EH (cell line): Measurements from ENCODE around the gene BTBD17.
A peak's percentile ranks its signal among the peaks of the same experiment; 100 is the strongest.
"Not testable (repeated sequence)": the region's sequence is repeated elsewhere in the genome, so short reads cannot be mapped to it uniquely, and the experiment has no call there.

Source experiments
- DNase-seq: peaks from one replicate; pipeline ENCODE4 v3.0.0-alpha.2; 2015; ENCODE audit warnings: low read depth

Gene BTBD17, protein sequence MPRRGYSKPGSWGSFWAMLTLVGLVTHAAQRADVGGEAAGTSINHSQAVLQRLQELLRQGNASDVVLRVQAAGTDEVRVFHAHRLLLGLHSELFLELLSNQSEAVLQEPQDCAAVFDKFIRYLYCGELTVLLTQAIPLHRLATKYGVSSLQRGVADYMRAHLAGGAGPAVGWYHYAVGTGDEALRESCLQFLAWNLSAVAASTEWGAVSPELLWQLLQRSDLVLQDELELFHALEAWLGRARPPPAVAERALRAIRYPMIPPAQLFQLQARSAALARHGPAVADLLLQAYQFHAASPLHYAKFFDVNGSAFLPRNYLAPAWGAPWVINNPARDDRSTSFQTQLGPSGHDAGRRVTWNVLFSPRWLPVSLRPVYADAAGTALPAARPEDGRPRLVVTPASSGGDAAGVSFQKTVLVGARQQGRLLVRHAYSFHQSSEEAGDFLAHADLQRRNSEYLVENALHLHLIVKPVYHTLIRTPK

GRCh38 chr17:74361230-74362068 lies at the start of gene BTBD17:
Gene BTBD17, minus strand, starts transcription at chr17:74361868. Its CDS starts 49 bp downstream, at chr17:74361819.
- peak; percentile 4 for DNase-seq

GRCh38 chr17:74410001-74410443 lies 48.4 kb upstream of the BTBD17 start:
- DNase-seq: no peak

- DNase-seq: no peak
Measured at GRCh38 chr17:74408815-74409214, 47.1 kb upstream of the BTBD17 start.

DNA sequence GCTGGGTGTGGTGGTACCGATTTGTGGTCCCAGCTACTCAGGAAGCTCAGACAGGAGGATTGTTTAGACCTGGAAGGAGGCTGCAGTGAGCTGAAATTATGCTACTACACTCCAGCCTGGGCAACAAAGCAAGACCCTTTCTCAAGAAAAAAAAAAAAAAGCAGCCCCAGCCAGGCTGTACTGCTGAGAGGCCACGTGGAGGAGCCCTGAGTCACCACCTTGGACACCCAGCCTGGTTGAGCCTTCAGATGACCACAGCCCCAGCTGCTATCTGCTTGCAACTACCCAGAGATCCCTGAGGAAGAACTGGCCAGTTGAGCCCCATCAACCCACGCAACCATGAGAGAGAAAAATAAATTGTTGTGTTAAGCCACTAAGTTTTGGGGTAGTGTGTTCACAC lies 46.6 kb upstream of the BTBD17 start:
- no peak for DNase-seq

GRCh38 chr17:74407384-74407783 lies 45.7 kb upstream of the BTBD17 start:
- no peak for DNase-seq

DNA sequence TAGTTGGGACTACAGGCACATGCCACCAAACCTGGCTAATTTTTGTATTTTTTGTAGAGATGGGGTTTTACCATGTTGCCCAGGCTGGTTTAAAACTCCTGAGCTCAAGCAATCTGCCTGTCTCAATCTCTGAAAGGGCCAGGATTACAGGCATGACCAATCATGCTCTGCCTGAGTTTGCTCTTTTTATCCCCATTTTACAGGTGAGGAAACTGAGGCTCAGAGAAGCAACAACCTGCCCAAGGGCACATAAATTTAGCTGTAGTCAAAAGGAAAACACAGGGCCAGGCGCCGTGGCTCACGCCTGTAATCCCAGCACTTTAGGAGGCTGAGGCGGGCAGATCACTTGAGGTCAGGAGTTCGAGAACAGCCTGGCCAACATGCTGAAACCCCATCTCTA lies 43.6 kb upstream of the BTBD17 start:
- not testable (repeated sequence) for DNase-seq

DNA sequence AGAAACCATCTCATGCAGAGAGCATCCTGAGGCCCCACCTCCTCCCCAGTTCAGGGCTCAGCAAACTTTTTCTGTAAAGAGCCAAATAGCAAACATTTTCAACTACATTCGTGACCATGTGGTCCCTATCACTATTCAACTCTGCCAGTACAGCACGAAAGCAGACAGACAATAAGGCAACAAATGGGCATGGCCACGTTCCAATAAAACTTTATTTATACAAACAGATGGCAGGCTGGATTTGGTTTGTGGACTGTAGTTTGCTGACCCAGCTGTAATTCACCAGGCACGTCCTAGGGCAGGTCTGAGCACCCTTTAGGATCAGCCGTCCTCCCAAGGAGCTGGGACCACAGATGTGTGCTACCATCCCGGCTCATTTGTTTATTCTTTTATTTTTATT lies 43.1 kb upstream of the BTBD17 start:
- DNase-seq: no peak

- DNase-seq: no peak
Measured at GRCh38 chr17:74404218-74404617, 42.5 kb upstream of the BTBD17 start.

- no peak for DNase-seq
Measured at GRCh38 chr17:74403512-74404137, 42.0 kb upstream of the BTBD17 start.

- DNase-seq: no peak
Measured at GRCh38 chr17:74402048-74402447, 40.4 kb upstream of the BTBD17 start.

DNA sequence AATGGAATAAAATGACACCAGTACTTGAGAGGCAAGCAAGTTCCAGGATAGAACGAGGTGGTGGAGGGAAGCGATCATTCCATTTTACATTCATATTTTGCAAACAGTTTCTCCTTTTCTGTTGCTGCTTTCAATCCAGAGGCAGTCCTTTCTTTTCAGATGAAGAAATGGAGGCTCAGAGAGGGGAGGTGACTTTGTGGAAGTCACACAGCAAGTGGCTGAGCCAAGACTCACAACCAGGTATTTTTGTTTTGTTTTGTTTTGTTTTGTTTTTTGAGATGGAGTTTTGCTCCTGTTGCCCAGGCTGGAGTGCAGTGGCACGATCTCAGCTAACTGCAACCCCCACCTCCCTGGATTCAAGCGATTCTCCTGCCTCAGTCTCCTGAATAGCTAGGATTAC lies 34.9 kb upstream of the BTBD17 start:
- DNase-seq: no peak

GRCh38 chr17:74394977-74395376 lies 33.3 kb upstream of the BTBD17 start:
- no peak for DNase-seq

DNA sequence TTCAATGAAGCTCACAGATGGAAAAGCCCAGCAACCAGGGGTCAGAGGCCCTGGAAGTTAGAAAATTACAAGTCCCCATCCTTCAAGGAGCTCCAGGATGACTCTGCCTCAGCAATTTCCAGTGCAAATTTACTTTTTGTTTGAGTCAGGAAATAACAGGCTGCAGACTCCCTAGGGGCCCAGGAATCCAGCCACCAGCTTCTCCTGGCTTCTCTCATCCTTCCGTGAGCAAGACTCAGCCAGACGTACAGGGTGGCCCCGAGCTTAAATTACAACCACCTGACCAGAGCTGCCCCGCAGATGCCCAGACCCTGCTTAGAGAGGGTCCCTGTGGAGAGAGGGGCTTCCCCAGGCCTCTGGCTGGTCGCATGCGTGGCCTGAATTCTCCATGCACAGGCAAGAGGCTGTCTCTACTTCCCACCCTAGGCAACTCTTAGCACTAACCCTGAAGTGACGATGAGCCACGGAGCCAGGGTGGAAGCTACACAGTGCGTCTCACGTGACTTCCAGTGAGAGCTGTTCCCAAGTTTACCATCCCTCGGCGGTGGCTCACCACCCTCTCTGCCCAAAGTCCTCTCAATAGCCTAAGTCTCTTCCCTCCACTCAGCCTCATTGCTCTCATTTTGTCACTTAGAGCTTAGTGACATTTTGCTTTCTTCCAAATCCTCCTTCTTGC lies 32.7 kb upstream of the BTBD17 start:
- no peak for DNase-seq

GRCh38 chr17:74393346-74393942 lies 31.8 kb upstream of the BTBD17 start:
- no peak for DNase-seq

DNA sequence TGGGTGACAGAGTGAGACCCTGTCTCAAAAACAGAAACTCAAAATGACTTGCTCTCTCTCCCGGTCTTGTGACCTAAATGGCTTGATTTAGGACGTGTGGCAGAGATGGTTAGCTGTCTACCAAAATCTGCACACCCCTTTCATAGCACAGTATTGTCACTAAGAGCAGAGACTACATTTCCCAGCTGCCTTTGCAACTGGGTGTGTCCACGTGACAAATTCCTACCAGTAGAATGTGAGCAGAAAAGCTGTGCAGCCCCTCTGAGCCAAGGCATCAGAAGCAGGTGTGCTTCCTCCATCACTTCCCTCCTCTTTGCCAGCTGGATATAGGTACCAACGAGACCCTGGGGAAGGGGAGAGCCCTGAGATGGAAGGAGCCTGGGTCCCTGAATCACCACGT lies 31.2 kb upstream of the BTBD17 start:
- no peak for DNase-seq

DNA sequence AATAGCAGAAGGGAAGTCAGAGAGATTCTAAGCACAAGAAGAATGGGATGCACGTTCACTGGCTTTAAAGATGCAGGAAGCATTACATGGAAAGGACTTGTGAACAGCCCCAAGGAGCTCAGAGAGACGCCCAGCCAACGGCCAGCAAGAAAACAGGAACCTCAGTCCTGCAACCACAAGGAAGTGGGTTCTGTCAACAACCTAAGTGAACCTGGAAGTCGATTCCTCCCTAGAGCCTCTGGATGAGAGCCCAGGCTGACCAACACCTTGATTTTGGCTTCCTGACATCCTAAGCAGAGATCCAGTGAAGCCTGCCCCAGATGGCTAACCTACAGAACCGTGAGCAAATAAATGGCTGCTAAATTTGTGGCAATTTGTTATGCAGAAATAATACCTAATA lies 30.1 kb upstream of the BTBD17 start:
- no peak for DNase-seq

DNA sequence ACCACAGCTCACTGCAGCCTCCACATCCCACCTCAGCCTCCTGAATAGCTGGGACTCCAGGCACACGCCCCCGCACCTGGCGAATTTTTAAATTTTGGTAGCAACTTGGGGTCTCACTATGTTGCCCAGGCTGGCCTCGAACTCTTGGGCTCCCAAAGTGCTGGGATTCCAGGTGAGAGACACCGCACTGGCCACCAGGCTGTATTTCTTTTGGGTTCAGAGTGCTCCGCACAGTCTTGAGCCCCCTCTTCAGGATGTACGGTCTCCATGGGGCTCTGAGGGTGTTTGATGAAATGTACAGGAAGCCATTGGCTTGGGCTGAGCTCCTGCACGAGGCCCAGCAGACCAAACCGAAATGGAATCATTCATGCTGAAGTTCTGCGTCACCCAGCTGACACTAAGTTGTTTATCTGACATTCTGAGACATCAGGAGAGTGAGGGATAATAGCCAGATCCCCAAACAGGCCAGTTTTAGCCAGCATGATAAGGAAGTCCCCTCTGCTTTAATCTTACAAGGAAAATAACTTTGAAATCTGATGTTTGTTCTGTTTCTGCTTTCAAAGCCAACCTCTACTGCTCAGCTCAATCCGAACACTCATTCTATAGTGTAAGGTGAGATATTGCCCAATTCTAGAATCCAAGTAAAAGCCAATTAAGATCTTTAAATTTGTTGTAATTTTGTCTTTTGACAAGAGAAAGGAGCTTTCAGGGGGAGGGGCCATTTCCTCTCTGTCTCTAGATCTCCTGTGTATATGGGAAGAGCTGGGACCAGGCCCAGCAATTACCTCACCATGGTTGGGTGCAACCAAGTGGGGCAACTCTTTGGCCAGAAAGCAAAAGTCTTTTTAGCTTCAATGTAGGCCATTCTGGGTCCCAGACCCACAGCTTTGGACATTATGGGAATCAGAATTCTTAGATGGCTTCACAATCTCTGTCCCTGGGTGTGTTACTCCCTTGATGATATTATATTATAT lies 29.3 kb upstream of the BTBD17 start:
- no peak for DNase-seq

DNA sequence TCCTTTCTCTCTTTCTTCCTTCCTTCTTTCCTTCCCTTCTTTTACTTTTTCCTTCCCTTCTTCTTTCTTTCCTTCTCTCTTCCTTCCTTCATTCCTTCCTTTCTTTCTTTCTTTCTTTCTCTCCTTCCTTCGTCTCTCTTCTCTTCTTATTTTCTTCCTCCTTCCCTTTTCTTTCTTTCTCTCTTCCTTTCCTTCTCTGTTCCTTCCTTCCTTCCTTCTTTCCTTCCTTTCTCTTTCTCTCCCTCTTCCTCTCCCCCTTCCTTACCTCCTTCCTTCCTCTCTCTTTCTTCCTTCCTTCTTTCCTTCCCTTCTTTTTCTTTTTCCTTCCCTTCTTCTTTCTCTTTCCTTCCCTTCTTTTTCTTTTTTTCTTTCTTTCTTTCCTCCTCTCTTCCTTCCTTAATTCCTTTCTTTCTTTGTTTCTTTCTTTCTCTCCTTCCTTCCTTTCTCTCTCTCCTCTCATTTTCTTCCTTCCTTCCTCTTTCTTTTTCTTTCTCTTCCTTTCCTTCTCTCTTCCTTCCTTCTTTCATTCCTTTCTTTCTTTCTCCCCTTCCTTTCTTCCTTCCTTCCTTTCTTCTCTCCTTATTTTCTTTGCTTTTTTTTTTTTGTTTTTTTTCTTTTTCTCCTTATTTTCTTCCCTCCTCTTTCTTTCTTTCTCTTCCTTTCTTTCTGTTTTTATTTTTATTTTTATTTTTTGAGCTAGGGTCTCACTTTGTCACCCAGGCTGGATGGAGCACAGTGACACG lies 28.4 kb upstream of the BTBD17 start:
- DNase-seq: no peak

- DNase-seq: no peak
Measured at GRCh38 chr17:74389084-74389753, 27.6 kb upstream of the BTBD17 start.
